ENCODE data around the gene GPS2. TPM values are rescaled to one million over a fixed set of nuclear protein-coding genes. Genes with fewer than 3 reads are reported as not detected.

Gene GPS2
- total RNA-seq, 1 donor: 48.1 TPM

DNA sequence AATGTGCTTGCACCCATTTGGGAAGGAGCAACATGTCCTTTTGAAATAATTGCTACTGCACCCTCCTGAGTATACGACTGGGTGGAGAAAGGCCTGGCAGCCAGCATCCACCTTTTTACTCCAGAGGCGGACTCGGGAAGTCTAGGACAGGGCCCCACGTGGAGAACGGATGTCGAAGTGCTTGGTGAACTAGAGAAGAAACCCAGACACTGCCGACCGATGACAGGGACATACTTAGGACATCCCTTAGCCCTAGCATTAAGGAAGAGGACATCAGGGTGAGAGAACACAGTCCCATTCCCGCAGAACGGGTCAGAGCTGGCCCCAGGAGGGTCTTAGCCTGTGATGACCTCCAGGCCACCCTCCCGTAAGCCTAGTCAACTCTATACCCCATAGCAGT lies 24.5 kb downstream of the GPS2 start:
- no peaks in the 10 kb centered on the region for H3K79me2 ChIP-seq (ENCODE audit: insufficient read depth, low read length)
- peaks cover 2% of the 10 kb centered on the region for H4K20me1 ChIP-seq (ENCODE audit: insufficient read depth, low read length)
- no peak overlapping the region for H2AFZ ChIP-seq (ENCODE audit: low read length)
- H3K4me3 ChIP-seq (ENCODE audit: insufficient read depth, low read length): no peak overlapping the region
- no peaks in the 10 kb centered on the region for H3K4me1 ChIP-seq (ENCODE audit: insufficient read depth, low read length)
- H3K27me3 ChIP-seq (ENCODE audit: insufficient read depth, low read length): peaks cover 57% of the 10 kb centered on the region
- no peaks in the 10 kb centered on the region for H3K36me3 ChIP-seq (ENCODE audit: insufficient read depth, low read length)
- TF ChIP-seq, protein P1, sequence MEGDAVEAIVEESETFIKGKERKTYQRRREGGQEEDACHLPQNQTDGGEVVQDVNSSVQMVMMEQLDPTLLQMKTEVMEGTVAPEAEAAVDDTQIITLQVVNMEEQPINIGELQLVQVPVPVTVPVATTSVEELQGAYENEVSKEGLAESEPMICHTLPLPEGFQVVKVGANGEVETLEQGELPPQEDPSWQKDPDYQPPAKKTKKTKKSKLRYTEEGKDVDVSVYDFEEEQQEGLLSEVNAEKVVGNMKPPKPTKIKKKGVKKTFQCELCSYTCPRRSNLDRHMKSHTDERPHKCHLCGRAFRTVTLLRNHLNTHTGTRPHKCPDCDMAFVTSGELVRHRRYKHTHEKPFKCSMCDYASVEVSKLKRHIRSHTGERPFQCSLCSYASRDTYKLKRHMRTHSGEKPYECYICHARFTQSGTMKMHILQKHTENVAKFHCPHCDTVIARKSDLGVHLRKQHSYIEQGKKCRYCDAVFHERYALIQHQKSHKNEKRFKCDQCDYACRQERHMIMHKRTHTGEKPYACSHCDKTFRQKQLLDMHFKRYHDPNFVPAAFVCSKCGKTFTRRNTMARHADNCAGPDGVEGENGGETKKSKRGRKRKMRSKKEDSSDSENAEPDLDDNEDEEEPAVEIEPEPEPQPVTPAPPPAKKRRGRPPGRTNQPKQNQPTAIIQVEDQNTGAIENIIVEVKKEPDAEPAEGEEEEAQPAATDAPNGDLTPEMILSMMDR (IDR thresholded peaks at IDR 0.05; ENCODE audit: extremely low read depth, low read depth, low read length): no peak
- H3K9me3 ChIP-seq (ENCODE audit: low read depth, low read length): no peaks in the 10 kb centered on the region
- H3K4me2 ChIP-seq (ENCODE audit: insufficient read depth, low read length): no peak overlapping the region
- peak; percentile 66 for DNase-seq (ENCODE audit: insufficient read length, low spot score, missing footprints)
- H3K27ac ChIP-seq (ENCODE audit: low read depth, low read length): no peak overlapping the region

DNA sequence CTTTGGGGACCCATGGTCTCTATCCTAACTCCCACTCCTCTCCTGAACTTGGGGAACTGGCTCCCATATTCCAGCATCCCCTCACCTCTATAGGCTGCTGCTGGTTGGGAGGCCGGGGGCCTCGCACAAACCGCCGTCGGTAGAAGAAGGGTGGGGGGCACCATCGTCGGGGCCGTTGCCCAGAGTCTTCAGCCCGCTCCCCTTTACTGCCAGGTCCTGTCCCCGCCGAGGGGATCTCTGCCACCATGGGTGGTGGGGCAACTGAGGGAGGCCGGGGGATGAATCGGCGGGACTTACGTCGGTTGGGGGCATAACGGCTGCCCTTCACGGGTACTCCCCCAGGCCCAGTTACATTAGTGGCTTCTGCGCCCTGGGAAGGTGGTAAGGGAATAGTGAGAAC lies 25.0 kb downstream of the GPS2 start:
- H3K4me2 ChIP-seq (ENCODE audit: insufficient read depth, low read length): no peak overlapping the region
- H3K4me3 ChIP-seq (ENCODE audit: insufficient read depth, low read length): no peak overlapping the region
- peaks cover 59% of the 10 kb centered on the region for H3K27me3 ChIP-seq (ENCODE audit: insufficient read depth, low read length)

DNA sequence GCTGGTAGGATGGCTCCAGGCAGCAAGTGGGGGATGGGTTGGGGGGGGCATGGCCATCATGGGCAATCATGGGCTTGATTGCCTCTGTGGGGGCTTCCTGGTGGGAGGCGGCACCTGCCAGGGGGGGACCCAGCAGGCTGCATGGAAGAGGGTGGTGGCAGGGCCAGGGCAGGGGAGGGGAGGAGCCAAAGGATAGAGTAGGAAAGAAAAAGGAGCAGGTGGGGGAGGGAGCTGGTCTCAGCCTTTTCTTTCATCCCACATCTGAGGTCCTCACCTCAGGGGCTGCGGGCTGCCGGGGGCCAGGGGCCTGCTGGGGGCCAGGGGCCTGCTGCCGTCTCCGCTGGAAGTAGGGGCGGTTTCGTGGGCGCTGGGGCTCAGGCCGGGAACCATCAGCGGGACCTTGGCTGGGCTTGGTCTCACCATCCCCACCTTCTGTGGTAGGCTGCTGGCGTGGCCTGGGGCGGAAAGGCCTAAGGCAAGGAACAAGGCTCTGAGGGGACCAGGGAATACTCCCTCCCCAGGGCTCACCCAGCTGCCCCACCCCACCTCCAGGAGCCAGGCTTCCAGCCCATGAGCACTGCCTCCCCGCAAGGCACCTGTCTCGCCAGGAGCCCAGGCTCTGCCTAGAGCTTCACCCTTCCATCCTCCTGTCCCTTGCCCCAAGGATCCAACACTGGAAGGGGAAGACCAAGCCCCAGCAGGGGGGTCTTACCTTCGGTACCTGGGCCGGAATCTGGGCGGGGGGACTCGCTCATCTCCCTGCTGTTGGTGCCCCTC lies 25.7 kb downstream of the GPS2 start:
- H4K20me1 ChIP-seq (ENCODE audit: insufficient read depth, low read length): no peaks in the 10 kb centered on the region
- H3K9me3 ChIP-seq (ENCODE audit: low read depth, low read length): no peaks in the 10 kb centered on the region
- peaks cover 57% of the 10 kb centered on the region for H3K27me3 ChIP-seq (ENCODE audit: insufficient read depth, low read length)
- peak; percentile 77 for DNase-seq (ENCODE audit: insufficient read length, low spot score, missing footprints)
- H3K4me1 ChIP-seq (ENCODE audit: insufficient read depth, low read length): no peaks in the 10 kb centered on the region
- H3K79me2 ChIP-seq (ENCODE audit: insufficient read depth, low read length): no peaks in the 10 kb centered on the region
- TF ChIP-seq, protein P1 (IDR thresholded peaks at IDR 0.05; ENCODE audit: extremely low read depth, low read depth, low read length): no peak
- no peak overlapping the region for H3K4me2 ChIP-seq (ENCODE audit: insufficient read depth, low read length)
- H3K4me3 ChIP-seq (ENCODE audit: insufficient read depth, low read length): no peak overlapping the region
- H3K27ac ChIP-seq (ENCODE audit: low read depth, low read length): no peak overlapping the region
- H2AFZ ChIP-seq (ENCODE audit: low read length): no peak overlapping the region
- no peaks in the 10 kb centered on the region for H3K36me3 ChIP-seq (ENCODE audit: insufficient read depth, low read length)

More for the DNA sequence above, 25.0 kb downstream of the GPS2 start:
- no peaks in the 10 kb centered on the region for H3K79me2 ChIP-seq (ENCODE audit: insufficient read depth, low read length)
- TF ChIP-seq, protein P1 (IDR thresholded peaks at IDR 0.05; ENCODE audit: extremely low read depth, low read depth, low read length): no peak
- peak; percentile 29 for DNase-seq (ENCODE audit: insufficient read length, low spot score, missing footprints)
- no peaks in the 10 kb centered on the region for H3K36me3 ChIP-seq (ENCODE audit: insufficient read depth, low read length)
- no peaks in the 10 kb centered on the region for H3K9me3 ChIP-seq (ENCODE audit: low read depth, low read length)
- no peak overlapping the region for H3K27ac ChIP-seq (ENCODE audit: low read depth, low read length)
- no peak overlapping the region for H2AFZ ChIP-seq (ENCODE audit: low read length)
- H4K20me1 ChIP-seq (ENCODE audit: insufficient read depth, low read length): no peaks in the 10 kb centered on the region
- H3K4me1 ChIP-seq (ENCODE audit: insufficient read depth, low read length): no peaks in the 10 kb centered on the region

DNA sequence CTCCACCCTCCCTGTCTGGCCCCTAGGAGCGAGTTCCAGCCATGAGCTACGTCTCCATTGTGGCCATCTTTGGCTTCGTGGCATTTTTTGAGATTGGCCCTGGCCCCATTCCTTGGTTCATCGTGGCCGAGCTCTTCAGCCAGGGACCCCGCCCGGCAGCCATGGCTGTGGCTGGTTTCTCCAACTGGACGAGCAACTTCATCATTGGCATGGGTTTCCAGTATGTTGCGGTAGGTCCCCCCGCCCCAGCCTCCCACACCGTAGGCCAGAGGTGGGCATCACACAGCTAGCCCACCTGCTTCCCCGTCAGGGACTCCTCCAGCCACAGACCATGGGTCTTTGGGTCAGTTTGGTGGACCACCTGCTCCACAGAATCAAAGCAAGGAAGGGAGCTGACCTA lies 29.5 kb downstream of the GPS2 start:
- H3K36me3 ChIP-seq (ENCODE audit: insufficient read depth, low read length): no peaks in the 10 kb centered on the region

More for the DNA sequence above, 29.5 kb downstream of the GPS2 start:
- H2AFZ ChIP-seq (ENCODE audit: low read length): no peak overlapping the region
- H4K20me1 ChIP-seq (ENCODE audit: insufficient read depth, low read length): no peaks in the 10 kb centered on the region
- H3K4me3 ChIP-seq (ENCODE audit: insufficient read depth, low read length): no peak overlapping the region
- peak; percentile 48 for DNase-seq (ENCODE audit: insufficient read length, low spot score, missing footprints)
- no peaks in the 10 kb centered on the region for H3K79me2 ChIP-seq (ENCODE audit: insufficient read depth, low read length)
- TF ChIP-seq, protein P1 (IDR thresholded peaks at IDR 0.05; ENCODE audit: extremely low read depth, low read depth, low read length): no peak
- H3K9me3 ChIP-seq (ENCODE audit: low read depth, low read length): no peaks in the 10 kb centered on the region
- H3K27ac ChIP-seq (ENCODE audit: low read depth, low read length): no peak overlapping the region
- peaks cover 54% of the 10 kb centered on the region for H3K27me3 ChIP-seq (ENCODE audit: insufficient read depth, low read length)
- peaks cover 6% of the 10 kb centered on the region for H3K4me1 ChIP-seq (ENCODE audit: insufficient read depth, low read length)
- H3K4me2 ChIP-seq (ENCODE audit: insufficient read depth, low read length): no peak overlapping the region
